Measurements from ENCODE around the gene OR8K5. TPM values are rescaled to one million over a fixed set of nuclear protein-coding genes. Genes with fewer than 3 reads are reported as not detected.
"Not testable (repeated sequence)": the region's sequence is repeated elsewhere in the genome, so short reads cannot be mapped to it uniquely, and the experiment has no call there.

Gene OR8K5
- total RNA-seq, 1 donor from 2014 or later: not detected

DNA sequence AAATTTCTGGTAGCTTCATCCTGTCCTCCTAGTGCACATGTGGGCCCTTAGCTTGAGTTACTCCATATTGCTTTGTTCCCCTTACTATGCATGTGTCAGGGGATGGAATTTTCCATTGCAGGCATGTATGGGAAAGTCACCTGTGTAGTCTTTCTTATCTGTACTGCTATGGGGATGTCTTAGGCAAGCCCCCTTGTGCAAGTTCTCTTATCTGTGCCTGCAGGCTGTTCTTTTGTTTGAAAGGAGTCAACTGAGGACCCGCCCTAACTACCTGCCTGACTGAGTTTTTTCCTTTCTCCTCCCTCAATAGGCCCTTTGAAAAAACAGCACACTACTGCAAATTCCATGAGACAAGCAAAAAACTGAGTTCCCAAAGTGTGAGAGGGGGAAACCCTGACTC, 8.7 kb downstream of the OR8K5 start:
- DNase-seq: no peak
- Mint-ChIP-seq H3K9me3 (ENCODE audit: unreplicated experiment) (peaks cover 5% of the 10 kb centered on the region), H3K4me3 (ENCODE audit: unreplicated experiment) (no peak overlapping the region), H3K27me3 (ENCODE audit: unreplicated experiment) (peaks cover 2% of the 10 kb centered on the region), H3K27ac (ENCODE audit: unreplicated experiment) (no peak overlapping the region), H3K4me1 (ENCODE audit: low read depth, unreplicated experiment) (no peaks in the 10 kb centered on the region), H3K36me3 (ENCODE audit: unreplicated experiment) (peaks cover 4% of the 10 kb centered on the region)
- TF ChIP-seq, protein P1, sequence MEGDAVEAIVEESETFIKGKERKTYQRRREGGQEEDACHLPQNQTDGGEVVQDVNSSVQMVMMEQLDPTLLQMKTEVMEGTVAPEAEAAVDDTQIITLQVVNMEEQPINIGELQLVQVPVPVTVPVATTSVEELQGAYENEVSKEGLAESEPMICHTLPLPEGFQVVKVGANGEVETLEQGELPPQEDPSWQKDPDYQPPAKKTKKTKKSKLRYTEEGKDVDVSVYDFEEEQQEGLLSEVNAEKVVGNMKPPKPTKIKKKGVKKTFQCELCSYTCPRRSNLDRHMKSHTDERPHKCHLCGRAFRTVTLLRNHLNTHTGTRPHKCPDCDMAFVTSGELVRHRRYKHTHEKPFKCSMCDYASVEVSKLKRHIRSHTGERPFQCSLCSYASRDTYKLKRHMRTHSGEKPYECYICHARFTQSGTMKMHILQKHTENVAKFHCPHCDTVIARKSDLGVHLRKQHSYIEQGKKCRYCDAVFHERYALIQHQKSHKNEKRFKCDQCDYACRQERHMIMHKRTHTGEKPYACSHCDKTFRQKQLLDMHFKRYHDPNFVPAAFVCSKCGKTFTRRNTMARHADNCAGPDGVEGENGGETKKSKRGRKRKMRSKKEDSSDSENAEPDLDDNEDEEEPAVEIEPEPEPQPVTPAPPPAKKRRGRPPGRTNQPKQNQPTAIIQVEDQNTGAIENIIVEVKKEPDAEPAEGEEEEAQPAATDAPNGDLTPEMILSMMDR (IDR thresholded peaks at IDR 0.05; ENCODE audit: partially characterized antibody, unreplicated experiment): no peak

DNA sequence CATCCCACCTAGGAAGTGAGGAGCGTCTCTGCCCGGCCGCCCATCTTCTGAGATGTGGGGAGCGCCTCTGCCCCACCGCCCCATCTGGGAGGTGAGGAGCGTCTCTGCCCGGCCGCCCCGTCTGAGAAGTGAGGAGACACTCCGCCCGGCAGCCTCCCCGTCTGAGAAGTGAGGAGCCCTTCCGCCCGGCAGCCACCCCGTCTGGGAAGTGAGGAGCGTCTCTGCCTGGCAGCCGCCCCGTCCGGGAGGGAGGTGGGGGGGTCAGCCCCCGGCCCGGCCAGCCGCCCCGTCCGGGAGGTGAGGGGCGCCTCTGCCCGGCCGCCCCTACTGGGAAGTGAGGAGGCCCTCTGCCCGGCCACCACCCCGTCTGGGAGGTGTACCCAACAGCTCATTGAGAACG, 16.4 kb downstream of the OR8K5 start:
- not testable (repeated sequence) for H3K36me3 Mint-ChIP-seq (ENCODE audit: unreplicated experiment); H3K27ac Mint-ChIP-seq (ENCODE audit: unreplicated experiment); H3K9me3 Mint-ChIP-seq (ENCODE audit: unreplicated experiment); DNase-seq; H3K27me3 Mint-ChIP-seq (ENCODE audit: unreplicated experiment); H3K4me3 Mint-ChIP-seq (ENCODE audit: unreplicated experiment); H3K4me1 Mint-ChIP-seq (ENCODE audit: low read depth, unreplicated experiment)

DNA sequence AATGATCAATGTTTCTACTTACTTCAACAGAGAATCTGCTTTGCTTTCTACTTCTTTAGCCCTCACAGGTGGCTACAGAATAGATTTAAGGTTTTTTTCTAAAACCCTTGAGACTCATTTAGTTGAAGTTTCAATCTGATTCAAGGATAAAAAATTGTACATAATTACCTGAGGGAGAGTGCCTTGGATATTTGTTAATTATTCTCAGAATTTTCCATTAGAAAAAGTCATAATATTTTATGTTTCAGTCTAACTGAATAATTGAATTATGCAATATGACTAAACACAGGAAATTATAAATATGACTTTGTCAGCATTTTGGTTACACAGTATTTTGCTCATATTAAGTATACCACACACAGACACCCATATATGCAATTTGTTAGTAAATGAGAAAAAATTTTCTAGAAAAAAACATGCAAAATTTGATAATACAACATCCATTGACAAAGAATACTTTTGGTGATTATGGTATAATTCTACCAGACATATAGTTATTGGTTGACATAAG, 19.9 kb downstream of the OR8K5 start, which contains the start of gene OR8J3:
TSS of gene OR8J3 (minus strand) at position 51 of the 511 bp plus-strand sequence. CDS start 2,483 bp downstream, outside the sequence.
- Mint-ChIP-seq H3K4me3 (ENCODE audit: unreplicated experiment) (no peak within 1 kb of the TSS), H3K9me3 (ENCODE audit: unreplicated experiment) (no peaks in the 10 kb centered on the region), H3K36me3 (ENCODE audit: unreplicated experiment) (no peaks in the 10 kb centered on the region), H3K27me3 (ENCODE audit: unreplicated experiment) (no peaks in the 10 kb centered on the region), H3K4me1 (ENCODE audit: low read depth, unreplicated experiment) (no peaks in the 10 kb centered on the region), H3K27ac (ENCODE audit: unreplicated experiment) (no peak within 1 kb of the TSS)
- DNase-seq: no peak
- TF ChIP-seq, protein P1 (IDR thresholded peaks at IDR 0.05; ENCODE audit: partially characterized antibody, unreplicated experiment): no peak

DNA sequence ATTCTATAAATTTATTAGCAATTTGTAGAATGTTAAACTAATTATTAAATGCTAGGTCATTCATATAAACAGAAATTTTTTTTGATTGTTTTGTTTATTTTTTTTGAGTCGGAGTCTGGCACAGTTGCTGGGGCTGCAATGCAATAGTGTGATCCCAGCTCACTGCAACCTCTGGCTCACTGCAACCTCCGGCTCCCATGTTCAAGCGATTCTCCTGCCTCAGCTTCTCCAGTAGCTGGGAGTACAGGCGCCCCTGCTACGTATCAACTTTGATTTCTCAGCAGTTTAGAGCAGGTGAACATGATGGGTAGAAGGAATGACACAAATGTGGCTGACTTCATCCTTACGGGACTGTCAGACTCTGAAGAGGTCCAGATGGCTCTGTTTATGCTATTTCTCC, 38.0 kb downstream of the OR8K5 start, which contains the start of gene OR8H3:
TSS of gene OR8H3 (plus strand) at position 301 of the 400 bp plus-strand sequence. CDS start at position 301, 0 bp downstream.
- no peaks in the 10 kb centered on the region for H3K36me3 Mint-ChIP-seq (ENCODE audit: unreplicated experiment)
- no peak for DNase-seq
- no peak within 1 kb of the TSS for H3K27ac Mint-ChIP-seq (ENCODE audit: unreplicated experiment)
- peaks cover 4% of the 10 kb centered on the region for H3K4me1 Mint-ChIP-seq (ENCODE audit: low read depth, unreplicated experiment)
- TF ChIP-seq, protein P1 (IDR thresholded peaks at IDR 0.05; ENCODE audit: partially characterized antibody, unreplicated experiment): no peak
- no peak within 1 kb of the TSS for H3K4me3 Mint-ChIP-seq (ENCODE audit: unreplicated experiment)
- no peaks in the 10 kb centered on the region for H3K9me3 Mint-ChIP-seq (ENCODE audit: unreplicated experiment)
- no peaks in the 10 kb centered on the region for H3K27me3 Mint-ChIP-seq (ENCODE audit: unreplicated experiment)

Other genes with a start within 250 kb of the OR8K5 start
- gene OR5W2, start 245.7 kb downstream of the OR8K5 start, total RNA-seq (ENCODE audit: unreplicated experiment): not detected
- gene OR5I1, start 223.9 kb downstream of the OR8K5 start, total RNA-seq (ENCODE audit: unreplicated experiment): not detected
- not detected for gene OR10AG1, start 190.4 kb downstream of the OR8K5 start, total RNA-seq (ENCODE audit: unreplicated experiment)
- not detected for gene OR5F1, start 165.7 kb downstream of the OR8K5 start, total RNA-seq (ENCODE audit: unreplicated experiment)
- gene OR5AS1, start 132.7 kb downstream of the OR8K5 start, total RNA-seq (ENCODE audit: unreplicated experiment): not detected
- gene OR8I2, start 67.0 kb downstream of the OR8K5 start, total RNA-seq (ENCODE audit: unreplicated experiment): not detected
- not detected for gene OR8H2, start 56.6 kb downstream of the OR8K5 start, total RNA-seq (ENCODE audit: unreplicated experiment)
- gene OR8H3, start 37.9 kb downstream of the OR8K5 start, total RNA-seq (ENCODE audit: unreplicated experiment): not detected
- not detected for gene OR8J3, start 20.1 kb downstream of the OR8K5 start, total RNA-seq (ENCODE audit: unreplicated experiment)
- not detected for gene OR5J2, start 16.3 kb upstream of the OR8K5 start, total RNA-seq (ENCODE audit: unreplicated experiment)
- not detected for gene OR5T2, start 73.9 kb upstream of the OR8K5 start, total RNA-seq (ENCODE audit: unreplicated experiment)
- not detected for gene OR5T3, start 91.9 kb upstream of the OR8K5 start, total RNA-seq (ENCODE audit: unreplicated experiment)
- not detected for gene OR5T1, start 113.8 kb upstream of the OR8K5 start, total RNA-seq (ENCODE audit: unreplicated experiment)
- not detected for gene OR8H1, start 131.9 kb upstream of the OR8K5 start, total RNA-seq (ENCODE audit: unreplicated experiment)
- gene OR8K3, start 154.8 kb upstream of the OR8K5 start, total RNA-seq (ENCODE audit: unreplicated experiment): not detected
- not detected for gene OR8K1, start 185.7 kb upstream of the OR8K5 start, total RNA-seq (ENCODE audit: unreplicated experiment)
- not detected for gene OR8J1, start 194.0 kb upstream of the OR8K5 start, total RNA-seq (ENCODE audit: unreplicated experiment)
- not detected for gene OR8U1, start 215.3 kb upstream of the OR8K5 start, total RNA-seq (ENCODE audit: unreplicated experiment)